Endothelial cell of umbilical vein (primary cell): ENCODE measurements around the gene CDH1.
"Not testable (repeated sequence)": the region's sequence is repeated elsewhere in the genome, so short reads cannot be mapped to it uniquely, and the experiment has no call there.

ENCODE experiments used
- EZH2 ChIP-seq: IDR thresholded peaks from 2 replicates; pipeline ENCODE4 v1.6.1; 2012; ENCODE audit warnings: borderline replicate concordance, low read depth, mild to moderate bottlenecking, moderate library complexity, low read length, inconsistent platforms; ENCODE audit not compliant: severe bottlenecking
- MAX ChIP-seq: IDR thresholded peaks from 2 replicates; pipeline ENCODE4 v1.6.1; 2011; ENCODE audit not compliant: insufficient read depth, insufficient read length
- POLR2A ChIP-seq: IDR thresholded peaks from 2 replicates; pipeline ENCODE4 v1.6.1; 2012; ENCODE audit warnings: low read depth, mild to moderate bottlenecking, control low read depth, low read length
- POLR2AphosphoS5 ChIP-seq: IDR thresholded peaks from 2 replicates; pipeline ENCODE4 v1.6.1; 2012; ENCODE audit warnings: low read depth, mild to moderate bottlenecking, control low read depth, low read length, moderate library complexity; ENCODE audit not compliant: insufficient read depth
- TF ChIP-seq, protein P1 (sequence below), 2 donors: IDR thresholded peaks; 1 replicate in 1 of 2; 2 replicates in 1 of 2; pipeline ENCODE4 v1.5.1; 2011; ENCODE audit warnings: low read length in 2 of 2, mild to moderate bottlenecking in 2 of 2, moderate library complexity in 2 of 2, control low read depth in 1 of 2, inconsistent platforms in 1 of 2, low read depth in 1 of 2; ENCODE audit not compliant: insufficient read depth in 1 of 2; ENCODE audit errors: extremely low read depth in 1 of 2

DNA sequence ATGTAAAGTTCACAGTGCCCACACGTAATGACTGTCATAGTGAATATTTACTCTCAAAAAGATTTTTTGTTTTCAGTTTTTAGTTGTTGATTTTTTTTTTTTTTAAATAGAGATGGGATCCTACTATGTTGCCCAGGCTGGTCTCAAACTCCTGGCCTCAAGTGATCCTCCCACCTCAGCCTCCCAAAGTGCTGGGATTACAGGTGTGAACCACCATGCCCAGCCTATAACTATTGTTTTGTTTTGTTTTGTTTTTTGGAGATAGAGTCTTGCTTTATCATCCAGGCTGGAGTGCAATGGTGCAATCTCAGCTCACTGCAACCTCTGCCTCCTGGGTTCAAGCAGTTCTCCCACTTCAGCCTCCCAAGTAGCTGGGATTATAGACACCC is 50.3 kb downstream of the CDH1 start:
- not testable (repeated sequence) for TF ChIP-seq POLR2A, POLR2AphosphoS5, MAX, EZH2
- TF ChIP-seq, protein P1, sequence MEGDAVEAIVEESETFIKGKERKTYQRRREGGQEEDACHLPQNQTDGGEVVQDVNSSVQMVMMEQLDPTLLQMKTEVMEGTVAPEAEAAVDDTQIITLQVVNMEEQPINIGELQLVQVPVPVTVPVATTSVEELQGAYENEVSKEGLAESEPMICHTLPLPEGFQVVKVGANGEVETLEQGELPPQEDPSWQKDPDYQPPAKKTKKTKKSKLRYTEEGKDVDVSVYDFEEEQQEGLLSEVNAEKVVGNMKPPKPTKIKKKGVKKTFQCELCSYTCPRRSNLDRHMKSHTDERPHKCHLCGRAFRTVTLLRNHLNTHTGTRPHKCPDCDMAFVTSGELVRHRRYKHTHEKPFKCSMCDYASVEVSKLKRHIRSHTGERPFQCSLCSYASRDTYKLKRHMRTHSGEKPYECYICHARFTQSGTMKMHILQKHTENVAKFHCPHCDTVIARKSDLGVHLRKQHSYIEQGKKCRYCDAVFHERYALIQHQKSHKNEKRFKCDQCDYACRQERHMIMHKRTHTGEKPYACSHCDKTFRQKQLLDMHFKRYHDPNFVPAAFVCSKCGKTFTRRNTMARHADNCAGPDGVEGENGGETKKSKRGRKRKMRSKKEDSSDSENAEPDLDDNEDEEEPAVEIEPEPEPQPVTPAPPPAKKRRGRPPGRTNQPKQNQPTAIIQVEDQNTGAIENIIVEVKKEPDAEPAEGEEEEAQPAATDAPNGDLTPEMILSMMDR (IDR thresholded peaks at IDR 0.05; ENCODE audit: extremely low read depth in 1 of 2, insufficient read depth in 1 of 2, low read depth in 1 of 2, low read length in 2 of 2), result not testable (repeated sequence)
